WTC11 (cell line): ENCODE results near the gene GLS. TPM values are rescaled to one million over a fixed set of nuclear protein-coding genes. Genes with fewer than 3 reads are reported as not detected.

Experiments
- ATAC-seq: fragments of 200-7000 bp; cut with Tn5 transposase; 2 replicates; pipeline ENCODE4 v1.10.0; 2021; ENCODE audit warnings: mild to moderate bottlenecking, moderate library complexity
- CTCF ChIA-PET: fragments of 300-600 bp; sonication (Branson Sonifier 250); formaldehyde crosslinking; loops from one replicate; lab custom pipeline; 2021; ENCODE audit warnings: antibody characterized with exemption; lab: Charles Lee
- POLR2A ChIA-PET: fragments of 350-600 bp; sonication (Branson Sonifier 250); formaldehyde crosslinking; loops from one replicate; lab custom pipeline; 2021; ENCODE audit warnings: antibody characterized with exemption; lab: Charles Lee
- DNase-seq: peaks from one replicate; pipeline ENCODE4 v3.0.0; 2021; ENCODE audit warnings: low spot score
- H3K27ac Mint-ChIP-seq: 2 replicates; pipeline ENCODE4 v1.8.0; 2021; ENCODE audit warnings: mixed read lengths
- H3K27me3 Mint-ChIP-seq: 2 replicates; pipeline ENCODE4 v1.8.0; 2021; ENCODE audit warnings: low read depth, mild to moderate bottlenecking, moderate library complexity, mixed read lengths
- H3K36me3 Mint-ChIP-seq: 2 replicates; pipeline ENCODE4 v1.8.0; 2021; ENCODE audit warnings: mixed read lengths
- H3K4me1 Mint-ChIP-seq: 2 replicates; pipeline ENCODE4 v1.8.0; 2022; ENCODE audit warnings: mixed read lengths
- H3K4me3 Mint-ChIP-seq: 2 replicates; pipeline ENCODE4 v1.8.0; 2021; ENCODE audit warnings: mild to moderate bottlenecking, moderate library complexity, mixed read lengths
- H3K9me3 Mint-ChIP-seq: 2 replicates; pipeline ENCODE4 v1.8.0; 2021; ENCODE audit warnings: mixed read lengths
- ATF1 ChIP-seq: sonication (generic); formaldehyde crosslinking; IDR thresholded peaks from 2 replicates; pipeline ENCODE4 v1.8.1; 2023; ENCODE audit warnings: mild to moderate bottlenecking, moderate library complexity, missing genetic modification reagents
- CREM ChIP-seq: sonication (generic); formaldehyde crosslinking; IDR thresholded peaks from 2 replicates; pipeline ENCODE4 v1.8.1; 2022; ENCODE audit warnings: mild to moderate bottlenecking, missing genetic modification reagents, moderate library complexity
- FOXK1 ChIP-seq: sonication (generic); formaldehyde crosslinking; IDR thresholded peaks from 2 replicates; pipeline ENCODE4 v1.8.0; 2022; ENCODE audit warnings: mild to moderate bottlenecking, moderate library complexity, missing genetic modification reagents
- GRHL2 ChIP-seq: fragments of 250-450 bp; sonication (Bioruptor Pico); IDR thresholded peaks from 2 replicates; pipeline ENCODE4 v1.8.0; 2022; ENCODE audit warnings: mild to moderate bottlenecking, moderate library complexity; ENCODE audit not compliant: insufficient replicate concordance, severe bottlenecking
- HMGA2 ChIP-seq: fragments of 250-450 bp; sonication (Bioruptor Pico); IDR thresholded peaks from 2 replicates; pipeline ENCODE4 v1.4.0; 2021; ENCODE audit warnings: mild to moderate bottlenecking, moderate library complexity
- IRF2 ChIP-seq: sonication (generic); formaldehyde crosslinking; IDR thresholded peaks from 2 replicates; pipeline ENCODE4 v1.8.0; 2022; ENCODE audit warnings: low read depth, missing genetic modification reagents, borderline replicate concordance
- JAZF1 ChIP-seq: fragments of 250-450 bp; sonication (Bioruptor Pico); IDR thresholded peaks from 2 replicates; pipeline ENCODE4 v1.9.0; 2021; ENCODE audit warnings: moderate library complexity, mild to moderate bottlenecking, inconsistent platforms
- NFATC4 ChIP-seq: fragments of 250-450 bp; sonication (Bioruptor Pico); IDR thresholded peaks from 2 replicates; pipeline ENCODE4 v1.9.0; 2021; ENCODE audit warnings: mild to moderate bottlenecking
- NR1H2 ChIP-seq: sonication (generic); formaldehyde crosslinking; IDR thresholded peaks from 2 replicates; pipeline ENCODE4 v1.9.0; 2021; ENCODE audit warnings: mild to moderate bottlenecking, moderate library complexity, missing genetic modification reagents
- RELA ChIP-seq: sonication (generic); formaldehyde crosslinking; IDR thresholded peaks from 2 replicates; pipeline ENCODE4 v1.8.1; 2022; ENCODE audit warnings: missing genetic modification reagents, mild to moderate bottlenecking, borderline replicate concordance
- RORB ChIP-seq: fragments of 250-450 bp; sonication (Bioruptor Pico); IDR thresholded peaks from 2 replicates; pipeline ENCODE4 v1.9.0; 2021; ENCODE audit warnings: mild to moderate bottlenecking
- ZBTB21 ChIP-seq: sonication (generic); formaldehyde crosslinking; IDR thresholded peaks from 2 replicates; pipeline ENCODE4 v1.8.1; 2023; ENCODE audit warnings: mild to moderate bottlenecking, missing genetic modification reagents, borderline replicate concordance
- ZNF317 ChIP-seq: sonication (generic); formaldehyde crosslinking; IDR thresholded peaks from 2 replicates; pipeline ENCODE4 v1.8.1; 2023; ENCODE audit warnings: low read depth, mild to moderate bottlenecking, moderate library complexity, missing genetic modification reagents, borderline replicate concordance
- ZNF671 ChIP-seq: fragments of 250-450 bp; sonication (Bioruptor Pico); IDR thresholded peaks from 2 replicates; pipeline ENCODE4 v1.8.0; 2021; ENCODE audit warnings: mild to moderate bottlenecking
- total RNA-seq: library from RNA; stranded (reverse); gene quantifications from 3 replicates; pipeline ENCODE4 v1.2.3, GENCODE V29; 2021
- TF ChIP-seq, protein P1 (sequence below): sonication (generic); formaldehyde crosslinking; IDR thresholded peaks from 2 replicates; pipeline ENCODE4 v1.8.0; 2022; ENCODE audit warnings: mild to moderate bottlenecking, missing genetic modification reagents
- TF ChIP-seq, protein P2 (sequence below): sonication (generic); formaldehyde crosslinking; conservative IDR thresholded peaks from 2 replicates; pipeline ENCODE4 v1.8.1; 2022; ENCODE audit warnings: mild to moderate bottlenecking, missing genetic modification reagents
- TF ChIP-seq, protein P3 (sequence below): sonication (generic); formaldehyde crosslinking; IDR thresholded peaks from 2 replicates; pipeline ENCODE4 v1.8.1; 2022; ENCODE audit warnings: missing genetic modification reagents, borderline replicate concordance
- TF ChIP-seq, protein P4 (sequence below): sonication (generic); formaldehyde crosslinking; IDR thresholded peaks from 2 replicates; pipeline ENCODE4 v1.8.1; 2022; ENCODE audit warnings: low read depth, missing genetic modification reagents, borderline replicate concordance
- TF ChIP-seq, protein P5 (sequence below): sonication (generic); formaldehyde crosslinking; IDR thresholded peaks from 2 replicates; pipeline ENCODE4 v1.8.1; 2023; ENCODE audit warnings: mild to moderate bottlenecking, missing genetic modification reagents, borderline replicate concordance
- TF ChIP-seq, protein P6 (sequence below): sonication (generic); formaldehyde crosslinking; IDR thresholded peaks from 2 replicates; pipeline ENCODE4 v1.8.0; 2023; ENCODE audit warnings: mild to moderate bottlenecking, missing genetic modification reagents

GLS gene
- total RNA-seq, 1 experiment from 2014 or later, result 115 TPM

DNA sequence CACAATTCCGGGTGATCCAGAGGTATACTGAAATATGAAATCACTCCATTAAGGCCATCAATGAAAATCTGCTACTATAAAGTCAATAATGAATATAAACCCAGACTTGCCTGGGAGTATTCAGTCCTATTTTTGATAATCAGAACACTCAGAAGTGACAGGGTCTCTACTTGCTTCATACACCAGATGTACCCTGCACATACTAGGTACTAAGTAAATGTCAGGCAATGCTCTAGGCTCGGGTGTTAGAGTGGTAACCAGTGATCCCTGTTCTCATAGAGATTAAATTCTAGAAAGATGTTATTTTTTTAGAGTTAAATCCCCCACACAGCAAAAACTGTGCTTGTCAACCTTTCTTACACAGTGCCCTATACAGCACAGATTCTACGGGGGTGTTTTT, 121.0 kb downstream of the GLS start (continued):
- TF ChIP-seq, protein P1, sequence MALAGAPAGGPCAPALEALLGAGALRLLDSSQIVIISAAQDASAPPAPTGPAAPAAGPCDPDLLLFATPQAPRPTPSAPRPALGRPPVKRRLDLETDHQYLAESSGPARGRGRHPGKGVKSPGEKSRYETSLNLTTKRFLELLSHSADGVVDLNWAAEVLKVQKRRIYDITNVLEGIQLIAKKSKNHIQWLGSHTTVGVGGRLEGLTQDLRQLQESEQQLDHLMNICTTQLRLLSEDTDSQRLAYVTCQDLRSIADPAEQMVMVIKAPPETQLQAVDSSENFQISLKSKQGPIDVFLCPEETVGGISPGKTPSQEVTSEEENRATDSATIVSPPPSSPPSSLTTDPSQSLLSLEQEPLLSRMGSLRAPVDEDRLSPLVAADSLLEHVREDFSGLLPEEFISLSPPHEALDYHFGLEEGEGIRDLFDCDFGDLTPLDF (CRISPR knock-in tag), result no peak
- TF ChIP-seq JAZF1 (CRISPR knock-in tag) (no peak), HMGA2 (CRISPR knock-in tag) (no peak), GRHL2 (CRISPR knock-in tag) (no peak), ZNF671 (CRISPR knock-in tag) (no peak), RORB (no peak), RELA (CRISPR knock-in tag) (no peak), ZNF317 (CRISPR knock-in tag) (no peak)
- TF ChIP-seq, protein P2, sequence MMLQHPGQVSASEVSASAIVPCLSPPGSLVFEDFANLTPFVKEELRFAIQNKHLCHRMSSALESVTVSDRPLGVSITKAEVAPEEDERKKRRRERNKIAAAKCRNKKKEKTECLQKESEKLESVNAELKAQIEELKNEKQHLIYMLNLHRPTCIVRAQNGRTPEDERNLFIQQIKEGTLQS (CRISPR knock-in tag), result no peak
- TF ChIP-seq, all 79 proteins: peak for 0

DNA sequence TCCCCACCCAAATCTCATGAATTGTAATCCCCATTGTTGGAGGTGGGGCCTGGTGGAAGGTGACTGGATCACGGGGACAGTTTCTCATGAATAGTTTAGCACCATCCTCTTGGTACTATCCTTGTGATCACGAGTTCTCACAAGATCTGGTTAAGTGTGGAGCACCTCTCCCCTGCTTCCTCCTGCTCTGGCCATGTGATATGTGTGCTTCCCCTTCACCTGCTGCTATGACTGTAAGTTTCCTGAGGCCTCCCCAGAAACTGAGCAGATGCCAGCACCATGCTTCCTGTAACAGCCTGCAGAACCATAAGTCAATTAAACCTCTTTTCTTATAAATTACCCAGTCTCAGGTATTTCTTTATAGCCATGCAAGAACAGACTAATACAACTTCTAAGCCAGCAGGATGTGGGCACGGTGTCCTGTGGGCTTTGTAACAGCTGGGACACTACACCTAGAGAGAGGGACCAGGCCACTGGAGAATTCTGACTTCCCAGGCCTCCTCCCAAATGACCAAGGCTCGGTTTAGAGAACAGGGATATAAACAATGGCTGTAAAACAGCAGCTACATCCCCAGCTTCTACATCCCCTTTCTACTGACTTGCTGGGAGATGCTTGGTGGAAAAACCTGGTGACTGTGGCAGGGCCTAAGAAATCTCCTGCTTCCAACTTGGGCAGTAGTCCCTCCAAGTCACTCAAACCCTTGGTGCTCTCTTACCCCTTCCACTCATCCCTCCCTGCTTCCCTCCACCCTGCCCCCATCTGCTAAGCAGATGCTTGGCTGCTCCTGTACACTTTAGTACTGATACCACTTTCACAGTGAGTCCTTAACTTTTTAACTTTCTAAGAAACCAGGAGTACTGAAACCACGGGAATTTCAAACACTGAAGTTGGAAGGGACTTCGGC, 123.0 kb downstream of the GLS start:
- no peak overlapping the region for H3K4me3 Mint-ChIP-seq
- H3K27me3 Mint-ChIP-seq, result no peaks in the 10 kb centered on the region
- no peak for ATAC-seq
- H3K4me1 Mint-ChIP-seq, result no peaks in the 10 kb centered on the region
- no peaks in the 10 kb centered on the region for H3K9me3 Mint-ChIP-seq
- no peak for DNase-seq
- no peak overlapping the region for H3K27ac Mint-ChIP-seq
- POLR2A ChIA-PET, result no interaction called here
- TF ChIP-seq ATF1 (CRISPR knock-in tag) (no peak), FOXK1 (CRISPR knock-in tag) (no peak), ZBTB21 (CRISPR knock-in tag) (no peak)
- TF ChIP-seq, protein P1 (CRISPR knock-in tag), result no peak
- H3K36me3 Mint-ChIP-seq, result peaks cover 79% of the 10 kb centered on the region
- CTCF ChIA-PET, result no interaction called here

DNA sequence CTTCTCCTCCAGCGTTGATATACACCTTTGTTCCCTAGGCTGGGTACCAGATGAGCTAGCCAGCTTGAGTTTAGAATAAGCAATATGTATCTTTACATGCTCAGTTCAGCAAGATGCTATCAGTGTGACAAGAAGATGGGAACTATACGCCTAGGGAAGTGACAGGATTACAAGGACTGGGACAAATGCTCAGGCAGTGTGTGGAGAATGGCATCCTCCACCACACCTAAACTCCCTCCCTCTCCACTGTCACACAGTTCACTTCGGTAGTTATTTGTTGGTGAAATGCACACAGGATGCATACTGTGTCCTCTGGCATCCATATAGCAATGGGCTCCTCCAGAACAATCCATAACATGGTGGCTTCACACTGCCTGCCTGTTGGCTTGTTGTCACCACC, 125.7 kb downstream of the GLS start:
- Mint-ChIP-seq H3K36me3 (peaks cover 67% of the 10 kb centered on the region), H3K27me3 (no peaks in the 10 kb centered on the region), H3K4me1 (no peaks in the 10 kb centered on the region), H3K9me3 (no peaks in the 10 kb centered on the region), H3K4me3 (no peak overlapping the region), H3K27ac (no peak overlapping the region)
- DNase-seq, result no peak
- CTCF ChIA-PET, result no interaction called here
- POLR2A ChIA-PET, result no interaction called here
- no peak for ATAC-seq
- TF ChIP-seq IRF2 (CRISPR knock-in tag), result no peak
- TF ChIP-seq, protein P3, sequence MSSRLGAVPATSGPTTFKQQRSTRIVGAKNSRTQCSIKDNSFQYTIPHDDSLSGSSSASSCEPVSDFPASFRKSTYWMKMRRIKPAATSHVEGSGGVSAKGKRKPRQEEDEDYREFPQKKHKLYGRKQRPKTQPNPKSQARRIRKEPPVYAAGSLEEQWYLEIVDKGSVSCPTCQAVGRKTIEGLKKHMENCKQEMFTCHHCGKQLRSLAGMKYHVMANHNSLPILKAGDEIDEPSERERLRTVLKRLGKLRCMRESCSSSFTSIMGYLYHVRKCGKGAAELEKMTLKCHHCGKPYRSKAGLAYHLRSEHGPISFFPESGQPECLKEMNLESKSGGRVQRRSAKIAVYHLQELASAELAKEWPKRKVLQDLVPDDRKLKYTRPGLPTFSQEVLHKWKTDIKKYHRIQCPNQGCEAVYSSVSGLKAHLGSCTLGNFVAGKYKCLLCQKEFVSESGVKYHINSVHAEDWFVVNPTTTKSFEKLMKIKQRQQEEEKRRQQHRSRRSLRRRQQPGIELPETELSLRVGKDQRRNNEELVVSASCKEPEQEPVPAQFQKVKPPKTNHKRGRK, result no peak
- no peak for TF ChIP-seq ZNF671 (CRISPR knock-in tag)
- TF ChIP-seq, protein P4, sequence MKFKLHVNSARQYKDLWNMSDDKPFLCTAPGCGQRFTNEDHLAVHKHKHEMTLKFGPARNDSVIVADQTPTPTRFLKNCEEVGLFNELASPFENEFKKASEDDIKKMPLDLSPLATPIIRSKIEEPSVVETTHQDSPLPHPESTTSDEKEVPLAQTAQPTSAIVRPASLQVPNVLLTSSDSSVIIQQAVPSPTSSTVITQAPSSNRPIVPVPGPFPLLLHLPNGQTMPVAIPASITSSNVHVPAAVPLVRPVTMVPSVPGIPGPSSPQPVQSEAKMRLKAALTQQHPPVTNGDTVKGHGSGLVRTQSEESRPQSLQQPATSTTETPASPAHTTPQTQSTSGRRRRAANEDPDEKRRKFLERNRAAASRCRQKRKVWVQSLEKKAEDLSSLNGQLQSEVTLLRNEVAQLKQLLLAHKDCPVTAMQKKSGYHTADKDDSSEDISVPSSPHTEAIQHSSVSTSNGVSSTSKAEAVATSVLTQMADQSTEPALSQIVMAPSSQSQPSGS (CRISPR knock-in tag), result no peak
- TF ChIP-seq, protein P5, sequence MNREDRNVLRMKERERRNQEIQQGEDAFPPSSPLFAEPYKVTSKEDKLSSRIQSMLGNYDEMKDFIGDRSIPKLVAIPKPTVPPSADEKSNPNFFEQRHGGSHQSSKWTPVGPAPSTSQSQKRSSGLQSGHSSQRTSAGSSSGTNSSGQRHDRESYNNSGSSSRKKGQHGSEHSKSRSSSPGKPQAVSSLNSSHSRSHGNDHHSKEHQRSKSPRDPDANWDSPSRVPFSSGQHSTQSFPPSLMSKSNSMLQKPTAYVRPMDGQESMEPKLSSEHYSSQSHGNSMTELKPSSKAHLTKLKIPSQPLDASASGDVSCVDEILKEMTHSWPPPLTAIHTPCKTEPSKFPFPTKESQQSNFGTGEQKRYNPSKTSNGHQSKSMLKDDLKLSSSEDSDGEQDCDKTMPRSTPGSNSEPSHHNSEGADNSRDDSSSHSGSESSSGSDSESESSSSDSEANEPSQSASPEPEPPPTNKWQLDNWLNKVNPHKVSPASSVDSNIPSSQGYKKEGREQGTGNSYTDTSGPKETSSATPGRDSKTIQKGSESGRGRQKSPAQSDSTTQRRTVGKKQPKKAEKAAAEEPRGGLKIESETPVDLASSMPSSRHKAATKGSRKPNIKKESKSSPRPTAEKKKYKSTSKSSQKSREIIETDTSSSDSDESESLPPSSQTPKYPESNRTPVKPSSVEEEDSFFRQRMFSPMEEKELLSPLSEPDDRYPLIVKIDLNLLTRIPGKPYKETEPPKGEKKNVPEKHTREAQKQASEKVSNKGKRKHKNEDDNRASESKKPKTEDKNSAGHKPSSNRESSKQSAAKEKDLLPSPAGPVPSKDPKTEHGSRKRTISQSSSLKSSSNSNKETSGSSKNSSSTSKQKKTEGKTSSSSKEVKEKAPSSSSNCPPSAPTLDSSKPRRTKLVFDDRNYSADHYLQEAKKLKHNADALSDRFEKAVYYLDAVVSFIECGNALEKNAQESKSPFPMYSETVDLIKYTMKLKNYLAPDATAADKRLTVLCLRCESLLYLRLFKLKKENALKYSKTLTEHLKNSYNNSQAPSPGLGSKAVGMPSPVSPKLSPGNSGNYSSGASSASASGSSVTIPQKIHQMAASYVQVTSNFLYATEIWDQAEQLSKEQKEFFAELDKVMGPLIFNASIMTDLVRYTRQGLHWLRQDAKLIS (CRISPR knock-in tag), result no peak
- no peak for TF ChIP-seq NFATC4 (CRISPR knock-in tag)
- no peak for TF ChIP-seq CREM
- no peak for TF ChIP-seq NR1H2 (CRISPR knock-in tag)
- TF ChIP-seq, protein P6, sequence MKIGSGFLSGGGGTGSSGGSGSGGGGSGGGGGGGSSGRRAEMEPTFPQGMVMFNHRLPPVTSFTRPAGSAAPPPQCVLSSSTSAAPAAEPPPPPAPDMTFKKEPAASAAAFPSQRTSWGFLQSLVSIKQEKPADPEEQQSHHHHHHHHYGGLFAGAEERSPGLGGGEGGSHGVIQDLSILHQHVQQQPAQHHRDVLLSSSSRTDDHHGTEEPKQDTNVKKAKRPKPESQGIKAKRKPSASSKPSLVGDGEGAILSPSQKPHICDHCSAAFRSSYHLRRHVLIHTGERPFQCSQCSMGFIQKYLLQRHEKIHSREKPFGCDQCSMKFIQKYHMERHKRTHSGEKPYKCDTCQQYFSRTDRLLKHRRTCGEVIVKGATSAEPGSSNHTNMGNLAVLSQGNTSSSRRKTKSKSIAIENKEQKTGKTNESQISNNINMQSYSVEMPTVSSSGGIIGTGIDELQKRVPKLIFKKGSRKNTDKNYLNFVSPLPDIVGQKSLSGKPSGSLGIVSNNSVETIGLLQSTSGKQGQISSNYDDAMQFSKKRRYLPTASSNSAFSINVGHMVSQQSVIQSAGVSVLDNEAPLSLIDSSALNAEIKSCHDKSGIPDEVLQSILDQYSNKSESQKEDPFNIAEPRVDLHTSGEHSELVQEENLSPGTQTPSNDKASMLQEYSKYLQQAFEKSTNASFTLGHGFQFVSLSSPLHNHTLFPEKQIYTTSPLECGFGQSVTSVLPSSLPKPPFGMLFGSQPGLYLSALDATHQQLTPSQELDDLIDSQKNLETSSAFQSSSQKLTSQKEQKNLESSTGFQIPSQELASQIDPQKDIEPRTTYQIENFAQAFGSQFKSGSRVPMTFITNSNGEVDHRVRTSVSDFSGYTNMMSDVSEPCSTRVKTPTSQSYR (CRISPR knock-in tag), result no peak
